SH-SY5Y (cell line): ENCODE data around the gene PTX3.

Experiments used
- GATA2 ChIP-seq: IDR thresholded peaks from 2 replicates; pipeline ENCODE4 v1.6.1; 2011; ENCODE audit warnings: mild to moderate bottlenecking, low read depth, low read length
- GATA3 ChIP-seq: IDR thresholded peaks from 2 replicates; pipeline ENCODE4 v1.6.1; 2011; ENCODE audit warnings: low read depth, mild to moderate bottlenecking, low read length, moderate library complexity

The PTX3 gene

GRCh38 chr3:157472648-157473047 lies 36.0 kb downstream of the PTX3 start:
- no peak for TF ChIP-seq GATA2
- TF ChIP-seq GATA3, result no peak

GRCh38 chr3:157475921-157476414 lies 39.3 kb downstream of the PTX3 start:
- TF ChIP-seq GATA2, result no peak
- no peak for TF ChIP-seq GATA3

GRCh38 chr3:157477441-157477840 lies 40.8 kb downstream of the PTX3 start:
- TF ChIP-seq GATA3, result no peak
- TF ChIP-seq GATA2, result no peak

GRCh38 chr3:157479464-157480243 lies 43.0 kb downstream of the PTX3 start:
- no peak for TF ChIP-seq GATA2
- TF ChIP-seq GATA3, result no peak

GRCh38 chr3:157487339-157487738 lies 50.7 kb downstream of the PTX3 start:
- TF ChIP-seq GATA3 (no peak), GATA2 (no peak)

GRCh38 chr3:157488144-157488543 lies 51.5 kb downstream of the PTX3 start:
- no peak for TF ChIP-seq GATA3
- no peak for TF ChIP-seq GATA2

GRCh38 chr3:157491136-157491535 lies 54.5 kb downstream of the PTX3 start:
- TF ChIP-seq GATA2 (no peak), GATA3 (no peak)
